Psoas muscle (tissue), 8 donors: ENCODE results near the gene FER1L5. TPM values are rescaled to one million over a fixed set of nuclear protein-coding genes. Genes with fewer than 3 reads are reported as not detected.

Source experiments
- ATAC-seq, 4 donors: fragments of 200-7000 bp; cut with Tn5 transposase; one replicate each; pipeline ENCODE4 v1.9.1; 2020; ENCODE audit warnings: moderate library complexity in 3 of 4, mild to moderate bottlenecking in 2 of 4
- DNase-seq, 2 donors: peaks; one replicate each; pipeline ENCODE4 v3.0.0-alpha.2; 2020
- H3K27ac ChIP-seq: fragments of 200-600 bp; one replicate; pipeline ENCODE4 v1.8.0; 2022
- H3K27me3 ChIP-seq, 3 donors: fragments of 200-600 bp in 1 of 3; one replicate each; pipeline versions ENCODE4 v1.6.1 to v1.8.0; 2013 to 2022; ENCODE audit warnings: low read length in 2 of 3, mild to moderate bottlenecking in 2 of 3, moderate library complexity in 1 of 3; ENCODE audit not compliant: insufficient read depth in 3 of 3
- H3K36me3 ChIP-seq, 2 donors: fragments of 200-600 bp in 1 of 2; one replicate each; pipeline versions ENCODE4 v1.6.1 to v1.8.0; 2013 to 2022; ENCODE audit warnings: low read depth in 1 of 2, mild to moderate bottlenecking in 1 of 2, moderate library complexity in 1 of 2; ENCODE audit not compliant: insufficient read depth in 1 of 2
- H3K4me1 ChIP-seq: fragments of 200-600 bp; one replicate; pipeline ENCODE4 v1.8.0; 2022
- H3K4me3 ChIP-seq: fragments of 200-600 bp; one replicate; pipeline ENCODE4 v1.8.0; 2022; ENCODE audit warnings: mild to moderate bottlenecking
- H3K9me3 ChIP-seq: fragments of 200-600 bp; one replicate; pipeline ENCODE4 v1.8.0; 2022
- CTCF ChIP-seq: fragments of 200-600 bp; IDR thresholded peaks from one replicate; pipeline ENCODE4 v1.8.0; 2022; ENCODE audit warnings: antibody characterized with exemption
- WGBS, 3 donors: extraction: QIAGEN DNeasy Blood & Tissue Kit; methylation state at CpG; one replicate each; pipeline versions ENCODE4 v1.1.6 to v1.1.7; 2013; 5-methylcytosine and 5-hydroxymethylcytosine counted together
- intact Hi-C, 2 donors: fragments of 100-400 bp; cut with DNase I; formaldehyde crosslinking; loops; one replicate each; pipeline versions ENCODE4 v1.11.0 to v1.14.2; 2022
- polyA plus RNA-seq, 3 donors: library from polyadenylated mRNA; stranded (reverse); fragments of 200-250 nt; gene quantifications; one replicate each; pipeline ENCODE4 v1.2.3, GENCODE V29; 2013
- total RNA-seq, 4 donors: library from RNA; stranded (reverse); fragmentation: NEBNext Ultra II Directional in 2 of 4; extraction: Animal tissue kit (Norgen Biotek cat#: 25700) in 2 of 4; gene quantifications; one replicate each; pipeline versions ENCODE4 v1.2.1 to v1.2.4, GENCODE V29; 2021 to 2023
- donor health status: healthy with polysubstance abuse.
- donor health status: DM: no; HTN: no; CAD: no; lungs with moderate emphysema.
- donor health status: Bipolar disorder and iron deficiency.
- donor health status: healthy.
- donor health status: DM: yes; HTN: yes; CAD: no.
- donor health status: DM: no; HTN: no; CAD: no.
- donor health status: DM: no; HTN: no; CAD: no.
- donor health status: DM: yes; HTN: yes; CAD: no.

Gene FER1L5
- total and polyA plus RNA-seq, 7 donors = 0.01 TPM; not detected in 6

GRCh38 chr2:96680561-96681141 is 38.1 kb downstream of the FER1L5 start:
- TF ChIP-seq CTCF = no peak
- Histone ChIP-seq H3K9me3 (no peaks in the 10 kb centered on the region), H3K4me3 (no peak overlapping the region), H3K4me1 (no peaks in the 10 kb centered on the region), H3K27ac (no peak overlapping the region), H3K27me3 (no peaks in the 10 kb centered on the region), H3K36me3 (no peaks in the 10 kb centered on the region)
- intact Hi-C loops = no loop called here
- DNase-seq (no peak), ATAC-seq (no peak)
- WGBS, 3 donors = 86 to 90% (median 89%) methylated on average over 5 of the region's 5 CpGs

GRCh38 chr2:96681540-96681939 is 39.0 kb downstream of the FER1L5 start:
- no peak overlapping the region for H3K27ac ChIP-seq
- DNase-seq = no peak
- no peaks in the 10 kb centered on the region for H3K4me1 ChIP-seq
- H3K27me3 ChIP-seq = no peaks in the 10 kb centered on the region
- no peak for ATAC-seq
- H3K9me3 ChIP-seq = no peaks in the 10 kb centered on the region
- intact Hi-C loops = no loop called here
- H3K36me3 ChIP-seq = no peaks in the 10 kb centered on the region
- TF ChIP-seq CTCF = no peak
- 93 to 96% (median 96%) methylated on average over 4 of the region's 4 CpGs for WGBS, 3 donors
- H3K4me3 ChIP-seq = no peak overlapping the region

GRCh38 chr2:96683307-96683706 is 40.7 kb downstream of the FER1L5 start:
- WGBS, 3 donors = 77 to 80% (median 79%) methylated on average over 5 of the region's 5 CpGs
- DNase-seq = no peak
- intact Hi-C loops = no loop called here
- H3K9me3 ChIP-seq = no peaks in the 10 kb centered on the region
- H3K27me3 ChIP-seq = no peaks in the 10 kb centered on the region
- H3K27ac ChIP-seq = no peak overlapping the region
- no peak for ATAC-seq
- no peaks in the 10 kb centered on the region for H3K36me3 ChIP-seq
- TF ChIP-seq CTCF = no peak
- H3K4me1 ChIP-seq = no peaks in the 10 kb centered on the region
- H3K4me3 ChIP-seq = no peak overlapping the region

- Histone ChIP-seq H3K4me3 (no peak overlapping the region), H3K27me3 (no peaks in the 10 kb centered on the region), H3K36me3 (no peaks in the 10 kb centered on the region), H3K27ac (no peak overlapping the region), H3K4me1 (no peaks in the 10 kb centered on the region), H3K9me3 (no peaks in the 10 kb centered on the region)
- no peak for TF ChIP-seq CTCF
- intact Hi-C loops = no loop called here
- ATAC-seq = no peak
- WGBS, 3 donors = 88 to 90% (median 89%) methylated on average over 13 of the region's 13 CpGs
- no peak for DNase-seq
These were observed 41.6 kb downstream of the FER1L5 start for GRCh38 chr2:96683972-96684820.
